Activated CD4-positive, alpha-beta T cell treated with anti-CD3 and anti-CD28 coated beads for 1 hour (primary cell): ENCODE results near the gene IGFL1.
"Not testable (repeated sequence)": the region's sequence is repeated elsewhere in the genome, so short reads cannot be mapped to it uniquely, and the experiment has no call there.

Experiments used
- DNase-seq: peaks from one replicate; pipeline ENCODE4 v3.0.0-alpha.2; 2020

IGFL1 gene

DNA sequence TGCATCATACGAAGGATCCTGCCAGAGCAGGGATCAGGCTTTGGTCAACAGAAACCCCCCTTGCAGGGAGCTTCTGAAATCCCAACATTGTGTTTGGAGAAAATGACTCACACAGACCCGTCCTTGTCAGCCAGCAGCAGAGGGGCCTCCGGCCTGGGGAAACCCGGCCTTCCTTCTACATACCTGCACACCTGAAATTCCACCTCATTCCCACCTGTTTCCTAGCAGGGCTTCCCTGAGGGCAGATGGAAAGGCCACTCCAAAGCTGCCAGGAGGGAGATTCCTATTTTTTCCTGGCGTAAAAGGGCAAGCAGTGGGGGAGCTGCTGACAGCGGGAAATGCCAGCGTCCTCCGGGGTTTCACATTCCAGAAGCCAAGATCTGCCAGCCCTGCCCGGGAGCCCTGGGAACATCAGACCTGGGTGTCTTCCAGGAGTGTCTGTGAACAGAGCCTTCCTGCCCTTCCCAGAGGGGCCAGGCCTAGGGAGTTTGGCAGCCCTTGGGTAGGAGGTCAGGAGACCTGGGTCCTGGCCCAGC lies 3.0 kb upstream of the IGFL1 start:
- no peak for DNase-seq

DNA sequence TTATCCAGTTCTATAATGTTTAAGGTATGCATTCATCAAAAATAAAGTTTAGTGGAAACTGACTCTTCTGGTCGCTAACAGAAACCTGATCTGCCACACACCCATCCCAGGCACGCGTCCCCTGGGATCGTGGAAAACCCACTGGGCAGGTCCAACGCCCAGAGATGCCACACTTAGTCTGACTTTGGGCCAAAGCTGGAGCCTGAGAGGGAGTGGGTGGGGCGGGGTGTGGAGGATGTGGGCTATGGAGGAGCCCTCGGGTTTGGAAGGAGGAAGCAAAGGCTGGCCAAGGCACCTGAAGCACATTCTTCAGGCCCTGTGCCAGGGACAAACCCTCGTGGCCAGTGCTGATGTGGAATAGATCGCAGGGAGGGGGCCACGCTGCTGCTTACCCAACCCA lies 2.5 kb downstream of the IGFL1 start:
- DNase-seq, result no peak

GRCh38 chr19:46232468-46232867 lies 2.9 kb downstream of the IGFL1 start:
- DNase-seq, result no peak

DNA sequence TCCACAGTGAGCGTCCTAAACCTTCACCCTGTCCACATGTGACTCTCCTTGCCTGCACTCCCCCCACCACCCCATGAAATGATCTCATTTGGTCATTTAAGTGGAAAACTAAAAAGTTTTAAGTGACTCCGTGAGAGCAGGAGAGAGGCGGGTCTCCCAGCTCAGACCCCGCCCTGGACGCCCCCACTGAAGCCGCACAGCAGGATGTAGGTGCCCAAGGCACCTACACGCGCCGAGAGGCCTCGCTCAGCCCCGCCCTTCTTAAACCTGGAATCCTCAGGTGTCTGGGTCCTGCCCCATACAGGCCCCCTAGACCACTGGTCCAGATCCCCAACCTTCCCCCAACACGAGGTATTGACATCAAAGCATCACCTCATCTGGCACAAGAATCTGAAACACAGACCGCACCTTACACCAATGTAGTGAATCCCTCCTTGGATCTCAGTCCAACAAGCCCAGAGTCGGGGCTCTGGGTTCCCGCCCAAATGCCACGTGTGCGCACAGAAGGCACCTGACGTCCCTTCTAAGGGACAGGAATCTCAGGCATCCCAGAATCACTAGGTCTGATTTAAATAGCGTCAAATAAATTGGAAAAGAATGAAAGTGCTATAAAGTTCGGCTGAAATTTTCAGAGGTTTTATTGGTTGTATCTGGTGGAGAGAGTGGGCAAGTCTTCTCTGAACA lies 3.5 kb downstream of the IGFL1 start:
- no peak for DNase-seq

- DNase-seq, result not testable (repeated sequence)
These were observed 4.3 kb downstream of the IGFL1 start for GRCh38 chr19:46233871-46234270.

- not testable (repeated sequence) for DNase-seq
These were observed 8.6 kb downstream of the IGFL1 start for GRCh38 chr19:46238141-46238540.

DNA sequence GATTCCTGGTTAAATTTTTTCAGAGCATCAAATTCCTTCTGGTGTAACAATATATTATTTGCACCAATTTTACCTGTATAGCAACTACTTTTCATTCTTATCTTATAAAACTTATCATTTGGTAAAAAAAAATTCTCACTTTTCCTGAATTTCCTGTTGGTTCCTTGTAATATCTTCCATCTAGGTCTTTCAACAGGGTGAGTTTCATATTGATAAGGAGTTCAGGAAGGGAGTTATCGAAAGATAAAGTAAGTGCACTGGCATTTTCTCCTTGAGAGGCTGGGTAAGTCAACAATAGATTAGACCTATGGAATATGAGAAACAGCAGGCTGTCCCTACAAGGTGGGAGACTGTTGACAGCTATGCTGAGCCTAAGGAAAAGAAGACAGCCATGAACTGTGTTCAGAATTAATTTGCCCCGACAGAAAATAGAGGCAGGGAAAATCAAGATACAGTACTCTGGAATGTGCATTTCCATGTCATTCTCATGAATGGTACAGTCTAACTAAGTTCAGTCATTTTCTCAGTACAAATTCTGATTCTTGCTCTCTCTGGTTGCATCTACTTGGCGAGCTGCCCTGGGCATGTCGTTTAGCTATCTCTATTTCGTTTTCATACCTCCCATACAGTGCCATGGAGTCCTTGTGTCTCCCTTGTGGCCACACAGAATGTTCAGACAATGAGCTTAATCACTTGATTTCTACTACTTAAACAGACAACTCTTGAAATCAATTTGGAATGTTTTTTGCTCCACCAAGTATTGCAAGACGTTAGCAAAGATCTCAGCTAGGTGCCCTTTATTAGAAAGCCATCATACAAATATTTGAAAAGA lies 9.9 kb downstream of the IGFL1 start:
- DNase-seq, result no peak

DNA sequence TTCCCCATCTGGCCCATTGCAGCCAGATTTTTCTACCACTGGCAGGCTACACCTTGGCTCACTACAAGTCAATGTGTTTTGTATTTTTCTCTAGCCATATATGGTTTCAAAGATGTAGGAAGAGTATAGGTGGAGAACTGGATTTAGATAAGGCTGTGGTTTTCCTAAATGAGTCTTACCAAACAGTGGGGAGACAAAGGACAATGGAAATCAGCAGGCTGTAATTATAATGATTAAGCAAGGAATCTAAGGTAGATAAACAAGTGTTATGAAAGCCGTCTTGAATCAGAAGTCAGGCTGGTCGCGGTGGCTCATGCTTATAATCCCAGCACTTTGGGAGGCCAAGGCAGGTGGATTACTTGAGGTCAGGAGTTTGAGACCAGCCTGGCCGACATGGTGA lies 11.2 kb downstream of the IGFL1 start:
- DNase-seq, result no peak

GRCh38 chr19:46241626-46242025 lies 12.1 kb downstream of the IGFL1 start:
- DNase-seq, result no peak

DNA sequence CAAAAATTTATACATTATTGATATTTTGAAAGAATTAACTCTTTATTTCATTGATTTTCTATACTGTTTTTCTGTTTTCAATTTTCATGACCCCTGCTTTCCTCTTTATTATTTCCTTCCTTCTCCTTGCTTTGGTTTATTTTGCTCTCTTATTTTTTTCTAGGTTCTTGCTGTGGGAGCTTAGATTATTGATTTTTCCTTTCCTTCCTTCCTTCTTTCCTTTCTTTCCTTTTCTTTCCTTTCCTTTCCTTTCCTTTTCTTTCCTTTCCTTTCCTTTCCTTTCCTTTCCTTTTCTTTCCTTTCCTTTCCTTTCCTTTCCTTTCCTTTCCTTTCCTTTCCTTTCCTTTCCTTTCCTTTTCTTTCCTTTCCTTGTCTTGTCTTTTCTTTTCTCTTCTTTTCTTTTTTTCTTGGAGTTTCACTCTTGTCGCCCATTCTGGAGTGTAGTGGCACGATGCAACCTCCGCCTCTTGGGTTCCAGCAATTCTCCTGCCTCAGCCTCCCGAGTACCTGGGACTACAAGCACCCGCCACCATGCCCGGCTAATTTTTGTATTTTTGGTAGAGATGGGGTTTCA lies 13.6 kb downstream of the IGFL1 start:
- not testable (repeated sequence) for DNase-seq

DNA sequence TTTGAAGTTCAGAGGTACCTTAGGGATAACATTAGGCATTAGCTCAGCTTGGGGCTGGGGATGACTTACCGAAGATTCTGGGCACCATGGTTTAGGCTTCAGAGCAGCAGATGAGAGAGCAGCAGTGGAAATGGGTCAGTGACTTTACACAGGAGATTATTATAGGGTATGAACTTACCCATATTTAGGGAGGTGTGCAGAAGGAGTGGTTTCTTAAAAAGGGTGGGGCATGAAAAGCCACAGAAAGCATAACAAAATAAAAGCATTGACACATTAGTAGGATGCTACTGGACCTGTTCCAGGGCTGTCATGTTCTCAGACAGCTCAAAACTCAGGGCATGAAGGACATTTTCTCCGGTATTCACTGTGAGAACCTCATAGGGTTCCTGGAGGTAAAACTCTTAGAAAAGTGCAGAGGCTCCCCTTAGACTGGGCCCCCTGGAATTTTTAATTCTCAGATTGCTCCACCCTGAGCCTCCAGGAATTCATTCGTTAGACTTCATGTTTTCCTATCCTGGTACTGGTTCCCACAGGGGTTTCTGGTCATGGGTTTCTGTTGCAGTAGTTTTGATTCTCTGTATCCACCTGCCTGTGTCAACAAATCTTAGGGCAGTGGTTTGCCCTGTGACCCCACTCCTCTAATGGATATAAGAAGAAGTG lies 20.7 kb downstream of the IGFL1 start:
- DNase-seq, result no peak

- DNase-seq, result no peak
These were observed 21.9 kb downstream of the IGFL1 start for GRCh38 chr19:46251416-46251815.

DNA sequence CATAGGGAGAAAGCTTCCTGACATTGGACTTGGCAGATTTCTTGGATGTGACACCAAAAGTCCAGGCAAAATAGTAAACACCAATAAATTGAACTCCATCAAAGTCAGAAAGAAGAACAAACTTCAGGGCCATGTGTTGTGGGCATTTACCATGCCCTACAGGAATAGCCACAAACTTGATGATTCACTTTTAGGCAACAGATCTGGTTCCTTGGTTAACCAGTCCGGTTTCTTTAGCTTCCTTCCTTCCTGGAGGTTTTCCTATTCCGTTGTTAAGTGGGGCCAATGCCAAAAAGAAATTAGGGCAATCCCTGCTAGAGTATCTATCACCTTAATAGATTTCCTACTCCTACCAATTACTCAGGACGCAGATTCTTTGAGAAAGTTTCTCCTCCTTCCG lies 25.2 kb downstream of the IGFL1 start:
- no peak for DNase-seq

DNA sequence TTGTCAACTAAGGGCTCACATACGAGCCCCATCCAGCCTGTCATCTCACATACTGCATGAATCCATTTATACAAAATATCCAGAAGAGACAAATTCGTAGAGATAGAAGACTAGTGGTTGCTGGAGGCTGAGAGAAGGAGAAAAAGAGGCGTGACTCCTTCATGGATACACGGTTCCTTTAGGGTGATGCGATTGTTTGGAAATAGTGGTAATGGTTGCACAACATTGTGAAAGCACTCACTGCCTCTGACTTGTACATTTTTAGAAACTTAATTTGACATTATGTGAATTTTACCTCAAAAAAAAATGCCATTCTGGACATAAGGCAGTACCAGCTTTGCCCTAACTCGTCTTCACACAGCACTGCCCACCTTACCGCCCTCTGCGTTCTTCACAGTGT lies 27.3 kb downstream of the IGFL1 start:
- DNase-seq, result no peak

- DNase-seq, result not testable (repeated sequence)
These were observed 32.0 kb downstream of the IGFL1 start for GRCh38 chr19:46261501-46261900.

GRCh38 chr19:46262684-46263296 lies 33.2 kb downstream of the IGFL1 start:
- not testable (repeated sequence) for DNase-seq

DNA sequence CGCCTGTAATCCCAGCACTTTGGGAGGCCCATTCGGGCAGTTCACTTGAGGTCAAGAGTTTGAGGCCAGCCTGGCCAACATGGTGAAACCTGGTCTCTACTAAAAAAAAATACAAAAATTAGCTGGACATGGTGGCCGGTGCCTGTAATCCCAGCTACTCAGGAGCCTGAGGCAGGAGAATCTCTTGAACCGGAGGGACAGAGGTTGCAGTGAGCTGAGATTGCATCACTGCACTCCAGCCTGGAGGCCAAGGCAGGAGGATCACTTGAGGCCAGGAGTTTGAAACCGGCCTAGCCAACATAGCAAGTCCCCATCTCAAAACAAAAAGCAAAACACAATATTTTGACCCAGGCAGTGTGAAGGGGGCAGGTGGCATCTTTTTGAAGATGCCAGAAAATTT lies 35.3 kb downstream of the IGFL1 start:
- DNase-seq, result not testable (repeated sequence)

DNA sequence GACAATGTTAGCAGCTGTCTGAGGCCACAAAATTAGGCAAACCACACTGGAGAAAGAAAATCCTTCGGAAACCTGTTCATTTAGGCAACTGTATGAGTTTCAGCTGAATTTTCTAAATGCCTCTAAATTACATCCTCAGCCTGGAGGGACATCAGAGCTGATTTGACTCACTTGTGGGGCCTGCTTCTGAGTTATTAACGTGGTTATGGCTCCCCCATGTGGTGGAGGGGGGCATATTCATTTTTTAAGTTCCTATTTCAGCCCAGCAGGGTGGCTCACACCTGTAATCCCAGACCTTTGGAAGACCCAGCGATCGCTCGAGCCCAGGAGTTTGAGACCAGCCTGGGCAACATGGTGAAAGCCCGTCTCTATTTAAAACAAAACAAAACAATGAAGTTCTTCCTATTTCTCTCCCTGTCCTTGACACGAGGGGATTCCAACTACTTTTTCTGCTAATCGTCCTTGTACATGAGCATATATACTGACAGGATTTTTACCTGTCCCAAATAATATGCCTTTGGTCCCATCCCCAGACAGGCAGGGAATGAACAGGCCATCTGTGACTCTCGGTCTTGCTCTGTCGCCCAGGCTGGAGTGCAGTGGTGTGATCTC lies 35.8 kb downstream of the IGFL1 start:
- DNase-seq, result peak; percentile 45

GRCh38 chr19:46269101-46269500 lies 39.6 kb downstream of the IGFL1 start:
- no peak for DNase-seq

- DNase-seq, result no peak
These were observed 41.1 kb downstream of the IGFL1 start for GRCh38 chr19:46270521-46271256.

DNA sequence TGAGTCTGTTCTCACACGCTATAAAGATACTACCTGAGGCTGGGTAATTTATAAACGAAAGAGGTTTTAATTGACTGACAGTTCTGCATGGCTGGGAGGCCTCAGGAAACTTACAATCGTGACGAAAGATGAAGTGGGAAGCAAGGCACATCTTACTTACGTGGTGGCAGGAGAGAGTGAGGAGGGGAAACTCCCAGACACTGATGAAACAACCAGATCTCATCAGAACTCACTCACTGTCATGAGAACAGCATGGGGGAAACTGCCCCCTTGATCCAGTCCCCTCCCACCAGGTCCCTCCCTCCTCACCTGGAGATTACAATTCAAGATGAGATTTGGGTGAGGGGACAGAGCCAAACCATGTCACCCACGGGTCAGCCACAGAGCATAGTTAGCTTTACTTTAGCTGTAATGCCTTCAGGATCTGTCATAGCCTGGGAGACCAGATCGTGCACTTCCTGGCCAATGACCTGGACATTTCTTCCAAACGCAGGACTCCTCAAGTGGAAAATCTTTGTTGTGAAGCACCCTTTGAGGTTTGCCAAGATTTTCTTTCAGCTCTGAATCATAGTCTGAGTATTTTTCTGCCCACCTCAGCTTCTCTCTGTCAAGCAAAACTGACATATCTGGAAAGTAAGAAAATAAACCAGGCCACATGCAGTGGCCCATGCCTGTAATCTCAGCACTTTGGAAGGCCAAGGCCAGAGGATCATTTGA lies 42.1 kb downstream of the IGFL1 start:
- no peak for DNase-seq
